Activated CD4-positive, alpha-beta memory T cell treated with anti-CD3 and anti-CD28 coated beads for 36 hours (primary cell): ENCODE measurements around the gene CLEC20A. TPM values are rescaled to one million over a fixed set of nuclear protein-coding genes. Genes with fewer than 3 reads are reported as not detected.

Experiments used
- CTCF ChIA-PET: fragments of 350-600 bp; sonication (Branson Sonifier 250); formaldehyde crosslinking; loops from one replicate; lab custom pipeline; 2021; ENCODE audit warnings: antibody characterized with exemption, inconsistent platforms; lab: Charles Lee
- POLR2A ChIA-PET: fragments of 350-600 bp; sonication (Branson Sonifier 250); formaldehyde crosslinking; loops from one replicate; lab custom pipeline; 2021; ENCODE audit warnings: antibody characterized with exemption; lab: Charles Lee
- DNase-seq: peaks from one replicate; pipeline ENCODE4 v3.0.0-alpha.2; 2020
- H3K27ac Mint-ChIP-seq: one replicate; pipeline ENCODE4 v1.8.0; 2021; ENCODE audit warnings: mixed read lengths
- H3K27me3 Mint-ChIP-seq: one replicate; pipeline ENCODE4 v1.8.0; 2021; ENCODE audit warnings: mixed read lengths
- H3K36me3 Mint-ChIP-seq: one replicate; pipeline ENCODE4 v1.8.0; 2021; ENCODE audit warnings: mixed read lengths
- H3K4me1 Mint-ChIP-seq: one replicate; pipeline ENCODE4 v1.8.0; 2021; ENCODE audit warnings: low read depth, mixed read lengths
- H3K4me3 Mint-ChIP-seq: one replicate; pipeline ENCODE4 v1.8.0; 2021; ENCODE audit warnings: mild to moderate bottlenecking, mixed read lengths
- H3K9me3 Mint-ChIP-seq: one replicate; pipeline ENCODE4 v1.8.0; 2021; ENCODE audit warnings: mixed read lengths
- intact Hi-C: fragments of 100-400 bp; cut with micrococcal nuclease; formaldehyde crosslinking; loops from one replicate; pipeline ENCODE4 v1.15.1; 2023
- total RNA-seq, 2 experiments: library from RNA; stranded (reverse); gene quantifications; one replicate each; pipeline ENCODE4 v1.2.3, GENCODE V29; 2021

Gene CLEC20A
- total RNA-seq, 2 experiments from 2014 or later = not detected

- H3K4me1 Mint-ChIP-seq = no peaks in the 10 kb centered on the region
- intact Hi-C loops = no loop called here
- H3K9me3 Mint-ChIP-seq = no peaks in the 10 kb centered on the region
- no peaks in the 10 kb centered on the region for H3K27me3 Mint-ChIP-seq
- ChIA-PET POLR2A (no interaction called here), CTCF (no interaction called here)
- H3K27ac Mint-ChIP-seq = no peak overlapping the region
- H3K36me3 Mint-ChIP-seq = no peaks in the 10 kb centered on the region
- H3K4me3 Mint-ChIP-seq = no peak overlapping the region
- DNase-seq = no peak
These were observed 889 bp downstream of the CLEC20A start for GRCh38 chr1:178495741-178496409.

- H3K9me3 Mint-ChIP-seq = no peaks in the 10 kb centered on the region
- POLR2A ChIA-PET = no interaction called here
- no peak overlapping the region for H3K4me3 Mint-ChIP-seq
- DNase-seq = no peak
- H3K27me3 Mint-ChIP-seq = no peaks in the 10 kb centered on the region
- intact Hi-C loops = no loop called here
- no peaks in the 10 kb centered on the region for H3K4me1 Mint-ChIP-seq
- no peaks in the 10 kb centered on the region for H3K36me3 Mint-ChIP-seq
- H3K27ac Mint-ChIP-seq = no peak overlapping the region
- CTCF ChIA-PET = interaction anchor here (1.0 to 1.2 kb wide), 2 partner anchors 8 to 20 kb away, joined by 3 read pairs; no protein-coding TSS in a partner anchor
These were observed 1.6 kb downstream of the CLEC20A start for GRCh38 chr1:178495158-178495557.

- no peak for DNase-seq
- Mint-ChIP-seq H3K27ac (no peak overlapping the region), H3K4me3 (no peak overlapping the region), H3K36me3 (no peaks in the 10 kb centered on the region), H3K9me3 (no peaks in the 10 kb centered on the region), H3K27me3 (no peaks in the 10 kb centered on the region), H3K4me1 (no peaks in the 10 kb centered on the region)
- intact Hi-C loops = no loop called here
- POLR2A ChIA-PET = no interaction called here
- CTCF ChIA-PET = interaction anchor here (1.0 to 1.2 kb wide), 2 partner anchors 9 to 19 kb away, joined by 3 read pairs; no protein-coding TSS in a partner anchor
These were observed 2.2 kb downstream of the CLEC20A start for GRCh38 chr1:178494569-178494971.

GRCh38 chr1:178493301-178493741 is 3.4 kb downstream of the CLEC20A start:
- DNase-seq = no peak
- H3K27ac Mint-ChIP-seq = no peak overlapping the region
- H3K4me3 Mint-ChIP-seq = no peak overlapping the region
- no peaks in the 10 kb centered on the region for H3K4me1 Mint-ChIP-seq
- POLR2A ChIA-PET = no interaction called here
- H3K27me3 Mint-ChIP-seq = peaks cover 4% of the 10 kb centered on the region
- H3K9me3 Mint-ChIP-seq = no peaks in the 10 kb centered on the region
- no peaks in the 10 kb centered on the region for H3K36me3 Mint-ChIP-seq
- CTCF ChIA-PET = interaction anchor here (1.7 kb wide), 1 partner anchor 8 kb away, joined by 5 read pairs; no protein-coding TSS in a partner anchor
- intact Hi-C loops = no loop called here

- Mint-ChIP-seq H3K4me1 (no peaks in the 10 kb centered on the region), H3K27ac (no peak overlapping the region), H3K27me3 (peaks cover 13% of the 10 kb centered on the region), H3K36me3 (no peaks in the 10 kb centered on the region), H3K9me3 (no peaks in the 10 kb centered on the region), H3K4me3 (no peak overlapping the region)
- DNase-seq = no peak
- intact Hi-C loops = no loop called here
- CTCF ChIA-PET = interaction anchor here (1.7 kb wide), 1 partner anchor 9 kb away, joined by 5 read pairs; no protein-coding TSS in a partner anchor
- POLR2A ChIA-PET = no interaction called here
These were observed 4.4 kb downstream of the CLEC20A start for GRCh38 chr1:178492341-178492740.

GRCh38 chr1:178491721-178492120 is 5.0 kb downstream of the CLEC20A start:
- no peaks in the 10 kb centered on the region for H3K4me1 Mint-ChIP-seq
- H3K27ac Mint-ChIP-seq = no peak overlapping the region
- no peaks in the 10 kb centered on the region for H3K9me3 Mint-ChIP-seq
- CTCF ChIA-PET = interaction anchor here (1.7 kb wide), 1 partner anchor 10 kb away, joined by 5 read pairs; no protein-coding TSS in a partner anchor
- peaks cover 16% of the 10 kb centered on the region for H3K27me3 Mint-ChIP-seq
- intact Hi-C loops = no loop called here
- H3K4me3 Mint-ChIP-seq = no peak overlapping the region
- no peak for DNase-seq
- POLR2A ChIA-PET = no interaction called here
- no peaks in the 10 kb centered on the region for H3K36me3 Mint-ChIP-seq

- CTCF ChIA-PET = no interaction called here
- no peaks in the 10 kb centered on the region for H3K4me1 Mint-ChIP-seq
- H3K9me3 Mint-ChIP-seq = no peaks in the 10 kb centered on the region
- H3K36me3 Mint-ChIP-seq = no peaks in the 10 kb centered on the region
- H3K27ac Mint-ChIP-seq = no peak overlapping the region
- peaks cover 18% of the 10 kb centered on the region for H3K27me3 Mint-ChIP-seq
- no peak for DNase-seq
- no peak overlapping the region for H3K4me3 Mint-ChIP-seq
- POLR2A ChIA-PET = no interaction called here
- intact Hi-C loops = no loop called here
These were observed 5.8 kb downstream of the CLEC20A start for GRCh38 chr1:178490967-178491366.

GRCh38 chr1:178490136-178490535 is 6.6 kb downstream of the CLEC20A start:
- Mint-ChIP-seq H3K27me3 (peaks cover 23% of the 10 kb centered on the region), H3K4me1 (no peaks in the 10 kb centered on the region), H3K4me3 (no peak overlapping the region), H3K9me3 (no peaks in the 10 kb centered on the region), H3K36me3 (no peaks in the 10 kb centered on the region), H3K27ac (no peak overlapping the region)
- DNase-seq = no peak
- CTCF ChIA-PET = no interaction called here
- intact Hi-C loops = no loop called here
- POLR2A ChIA-PET = no interaction called here

- Mint-ChIP-seq H3K36me3 (no peaks in the 10 kb centered on the region), H3K4me1 (no peaks in the 10 kb centered on the region), H3K9me3 (no peaks in the 10 kb centered on the region), H3K27me3 (peaks cover 23% of the 10 kb centered on the region), H3K4me3 (no peak overlapping the region), H3K27ac (no peak overlapping the region)
- DNase-seq = no peak
- ChIA-PET POLR2A (no interaction called here), CTCF (no interaction called here)
- intact Hi-C loops = no loop called here
These were observed 7.4 kb downstream of the CLEC20A start for GRCh38 chr1:178489399-178489798.

- H3K4me1 Mint-ChIP-seq = no peaks in the 10 kb centered on the region
- no peak overlapping the region for H3K27ac Mint-ChIP-seq
- POLR2A ChIA-PET = no interaction called here
- no peak for DNase-seq
- no peaks in the 10 kb centered on the region for H3K9me3 Mint-ChIP-seq
- CTCF ChIA-PET = interaction anchor here (1.6 kb wide), 1 partner anchor 13 kb away, joined by 6 read pairs; no protein-coding TSS in a partner anchor
- H3K27me3 Mint-ChIP-seq = peaks cover 23% of the 10 kb centered on the region
- H3K4me3 Mint-ChIP-seq = no peak overlapping the region
- H3K36me3 Mint-ChIP-seq = no peaks in the 10 kb centered on the region
- intact Hi-C loops = no loop called here
These were observed 8.4 kb downstream of the CLEC20A start for GRCh38 chr1:178488393-178488792.

GRCh38 chr1:178487070-178487615 is 9.6 kb downstream of the CLEC20A start:
- Mint-ChIP-seq H3K4me3 (no peak overlapping the region), H3K4me1 (no peaks in the 10 kb centered on the region), H3K27me3 (peaks cover 23% of the 10 kb centered on the region), H3K9me3 (no peaks in the 10 kb centered on the region), H3K36me3 (no peaks in the 10 kb centered on the region), H3K27ac (no peak overlapping the region)
- intact Hi-C loops = no loop called here
- POLR2A ChIA-PET = no interaction called here
- DNase-seq = no peak
- CTCF ChIA-PET = interaction anchor here (1.6 kb wide), 1 partner anchor 14 kb away, joined by 6 read pairs; no protein-coding TSS in a partner anchor

GRCh38 chr1:178486100-178487069 is 10.4 kb downstream of the CLEC20A start:
- H3K4me3 Mint-ChIP-seq = no peak overlapping the region
- H3K27me3 Mint-ChIP-seq = peaks cover 23% of the 10 kb centered on the region
- no peak for DNase-seq
- no peaks in the 10 kb centered on the region for H3K9me3 Mint-ChIP-seq
- H3K4me1 Mint-ChIP-seq = no peaks in the 10 kb centered on the region
- no peaks in the 10 kb centered on the region for H3K36me3 Mint-ChIP-seq
- ChIA-PET POLR2A (interaction anchor here (0.6 kb wide), 1 partner anchor 578 kb away, joined by 3 read pairs; no protein-coding TSS in a partner anchor), CTCF (interaction anchor here (0.6 to 1.6 kb wide), 2 partner anchors 15 to 46 kb away, joined by 4 to 6 read pairs; no protein-coding TSS in a partner anchor)
- intact Hi-C loops = no loop called here
- no peak overlapping the region for H3K27ac Mint-ChIP-seq
